ENCODE data around the gene DCHS1. TPM values are rescaled to one million over a fixed set of nuclear protein-coding genes. Genes with fewer than 3 reads are reported as not detected.

The DCHS1 gene
- total RNA-seq, 3 donors from 2014 or later, result 7.2 to 18.0 (median 13.8) TPM

DNA sequence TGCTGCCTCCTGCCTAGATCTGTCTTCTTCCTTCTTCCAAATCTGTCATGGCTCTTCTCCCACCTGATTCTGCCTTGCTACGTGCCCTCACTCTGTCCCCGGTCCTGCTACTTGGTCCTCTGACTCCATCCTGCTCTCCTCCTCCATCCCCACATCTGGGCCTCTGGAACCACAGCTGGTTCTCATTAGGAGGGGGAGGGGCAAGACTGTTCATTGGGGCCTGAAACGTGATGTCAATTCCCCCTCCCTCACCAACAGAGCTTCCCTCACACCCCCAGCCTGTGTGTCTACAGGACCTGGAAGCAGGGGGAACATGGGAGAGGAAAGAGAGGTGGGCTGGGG lies 9.1 kb downstream of the DCHS1 start:
- Histone ChIP-seq H3K27me3 (no peaks in the 10 kb centered on the region), H3K9me3 (no peaks in the 10 kb centered on the region), H3K4me3 (peak overlapping the region in 1 of 3 donors; percentile 17), H3K4me1 (no peaks in the 10 kb centered on the region), H3K36me3 (no peaks in the 10 kb centered on the region), H3K27ac (peak overlapping the region; percentile 61 to 89)
- TF ChIP-seq POLR2A (IDR thresholded peaks at IDR 0.05) (no peak), POLR2AphosphoS5 (IDR thresholded peaks at IDR 0.05) (peak in 2 of 3 donors; percentile 7 to 36)
- TF ChIP-seq, protein P1, sequence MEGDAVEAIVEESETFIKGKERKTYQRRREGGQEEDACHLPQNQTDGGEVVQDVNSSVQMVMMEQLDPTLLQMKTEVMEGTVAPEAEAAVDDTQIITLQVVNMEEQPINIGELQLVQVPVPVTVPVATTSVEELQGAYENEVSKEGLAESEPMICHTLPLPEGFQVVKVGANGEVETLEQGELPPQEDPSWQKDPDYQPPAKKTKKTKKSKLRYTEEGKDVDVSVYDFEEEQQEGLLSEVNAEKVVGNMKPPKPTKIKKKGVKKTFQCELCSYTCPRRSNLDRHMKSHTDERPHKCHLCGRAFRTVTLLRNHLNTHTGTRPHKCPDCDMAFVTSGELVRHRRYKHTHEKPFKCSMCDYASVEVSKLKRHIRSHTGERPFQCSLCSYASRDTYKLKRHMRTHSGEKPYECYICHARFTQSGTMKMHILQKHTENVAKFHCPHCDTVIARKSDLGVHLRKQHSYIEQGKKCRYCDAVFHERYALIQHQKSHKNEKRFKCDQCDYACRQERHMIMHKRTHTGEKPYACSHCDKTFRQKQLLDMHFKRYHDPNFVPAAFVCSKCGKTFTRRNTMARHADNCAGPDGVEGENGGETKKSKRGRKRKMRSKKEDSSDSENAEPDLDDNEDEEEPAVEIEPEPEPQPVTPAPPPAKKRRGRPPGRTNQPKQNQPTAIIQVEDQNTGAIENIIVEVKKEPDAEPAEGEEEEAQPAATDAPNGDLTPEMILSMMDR (IDR thresholded peaks at IDR 0.05), result no peak
- intact Hi-C loops (cut with DNase I; ENCODE audit: low total_unique reads), result no loop called here
- DNase-seq (ENCODE audit: low spot score in 2 of 2), result no peak

DNA sequence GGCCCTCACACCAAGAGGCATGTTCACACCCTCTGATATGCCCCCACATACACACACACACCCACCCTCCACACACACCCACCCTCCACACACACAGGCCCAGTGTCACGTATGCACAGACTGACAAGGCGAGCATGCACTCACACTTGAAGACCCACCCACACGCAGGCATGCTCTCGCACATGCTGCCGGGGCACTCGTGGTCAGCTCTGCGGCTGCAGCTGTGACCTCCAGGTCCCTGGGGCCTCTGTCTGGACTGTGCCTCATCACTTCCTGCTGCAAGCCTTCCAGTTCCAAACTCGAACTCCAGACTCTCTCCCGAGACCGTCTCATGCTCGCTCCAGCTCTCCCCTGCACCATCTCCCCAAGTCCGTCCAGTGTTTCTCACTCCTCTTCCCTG lies 9.5 kb downstream of the DCHS1 start:
- H3K27ac ChIP-seq, result peak overlapping the region in 1 of 2 donors; percentile 89
- no peak for DNase-seq (ENCODE audit: low spot score in 2 of 2)

GRCh38 chr11:6642957-6643356 lies 12.7 kb downstream of the DCHS1 start:
- peaks cover 7 to 9% of the 10 kb centered on the region in 2 donors for H3K4me1 ChIP-seq
- TF ChIP-seq POLR2AphosphoS5 (IDR thresholded peaks at IDR 0.05) (no peak), POLR2A (IDR thresholded peaks at IDR 0.05) (no peak)
- TF ChIP-seq, protein P1 (IDR thresholded peaks at IDR 0.05), result no peak

More for the DNA sequence above, 9.5 kb downstream of the DCHS1 start:
- Histone ChIP-seq H3K4me3 (peak overlapping the region in 1 of 3 donors; percentile 17), H3K27me3 (no peaks in the 10 kb centered on the region), H3K4me1 (no peaks in the 10 kb centered on the region), H3K36me3 (no peaks in the 10 kb centered on the region), H3K9me3 (no peaks in the 10 kb centered on the region)
- TF ChIP-seq POLR2AphosphoS5 (IDR thresholded peaks at IDR 0.05) (no peak), POLR2A (IDR thresholded peaks at IDR 0.05) (no peak)
- TF ChIP-seq, protein P1 (IDR thresholded peaks at IDR 0.05), result no peak
- intact Hi-C loops (cut with DNase I; ENCODE audit: low total_unique reads), result no loop called here

GRCh38 chr11:6640985-6641701 lies 14.5 kb downstream of the DCHS1 start:
- no peak for TF ChIP-seq POLR2AphosphoS5 (IDR thresholded peaks at IDR 0.05)
- no peak for TF ChIP-seq POLR2A (IDR thresholded peaks at IDR 0.05)
- TF ChIP-seq, protein P1 (IDR thresholded peaks at IDR 0.05), result no peak
- intact Hi-C loops (cut with DNase I; ENCODE audit: low total_unique reads), result no loop called here
- H3K4me3 ChIP-seq, result no peak overlapping the region
- no peaks in the 10 kb centered on the region for H3K27me3 ChIP-seq
- peaks cover 10 to 14% of the 10 kb centered on the region in 2 donors for H3K4me1 ChIP-seq
- H3K36me3 ChIP-seq, result no peaks in the 10 kb centered on the region
- no peak overlapping the region for H3K27ac ChIP-seq
- no peak for DNase-seq (ENCODE audit: low spot score in 2 of 2)
- no peaks in the 10 kb centered on the region for H3K9me3 ChIP-seq

More at GRCh38 chr11:6642957-6643356, 12.7 kb downstream of the DCHS1 start:
- no peaks in the 10 kb centered on the region for H3K9me3 ChIP-seq
- no peaks in the 10 kb centered on the region for H3K36me3 ChIP-seq
- no peaks in the 10 kb centered on the region for H3K27me3 ChIP-seq
- no peak overlapping the region for H3K4me3 ChIP-seq
- intact Hi-C loops (cut with DNase I; ENCODE audit: low total_unique reads), result no loop called here
- DNase-seq (ENCODE audit: low spot score in 2 of 2), result no peak
- H3K27ac ChIP-seq, result no peak overlapping the region
